Stimulated activated CD4-positive, alpha-beta T cell treated with anti-CD3 and anti-CD28 coated beads, Interleukin-12 subunit alpha, Interleukin-12 subunit beta, amount 100 ng/mL, for 24 hours (primary cell): ENCODE results near the gene MAP3K13.
"Not testable (repeated sequence)": the region's sequence is repeated elsewhere in the genome, so short reads cannot be mapped to it uniquely, and the experiment has no call there.

ENCODE experiments used
- DNase-seq, 2 experiments: peaks; one replicate each; pipeline ENCODE4 v3.0.0-alpha.2; 2020; ENCODE audit warnings: low read depth in 2 of 2

MAP3K13 gene

DNA sequence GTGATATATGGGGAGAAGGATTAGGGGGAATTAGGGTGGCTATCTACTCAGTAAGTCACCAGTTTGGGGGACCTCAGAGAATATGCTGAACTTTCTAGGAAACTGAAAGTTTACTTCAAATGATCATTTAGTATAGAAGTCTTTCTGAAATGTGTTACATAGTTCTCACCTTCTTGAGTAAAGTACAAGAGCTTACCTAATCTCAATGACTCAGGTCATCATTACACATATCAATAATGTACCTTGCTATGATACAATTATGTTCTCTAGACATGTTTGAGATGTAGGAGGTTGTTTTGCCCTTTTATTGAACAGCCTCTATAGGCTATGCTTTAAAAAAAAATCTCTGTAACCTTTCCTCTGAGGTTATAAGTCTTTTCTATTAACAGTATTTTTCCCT lies 85.2 kb downstream of the MAP3K13 start:
- no peak for DNase-seq

DNA sequence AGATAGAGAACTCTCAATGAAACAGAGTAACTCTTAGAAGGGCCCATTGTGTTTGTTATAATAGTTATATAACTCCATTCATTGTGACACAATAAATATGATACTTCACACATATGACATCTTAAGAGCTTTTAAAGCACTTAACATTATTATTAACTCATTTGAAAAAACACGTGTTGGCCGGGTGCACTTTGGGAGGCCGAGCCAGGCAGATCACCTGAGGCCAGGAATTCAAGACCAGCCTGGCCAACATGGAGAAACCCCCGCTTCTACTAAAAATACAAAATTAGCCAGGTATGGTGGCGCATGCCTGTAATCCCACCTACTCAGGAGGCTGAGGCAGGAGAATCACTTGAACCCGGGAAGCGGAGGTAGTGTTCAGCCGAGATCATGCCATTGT lies 88.5 kb downstream of the MAP3K13 start:
- not testable (repeated sequence) for DNase-seq

DNA sequence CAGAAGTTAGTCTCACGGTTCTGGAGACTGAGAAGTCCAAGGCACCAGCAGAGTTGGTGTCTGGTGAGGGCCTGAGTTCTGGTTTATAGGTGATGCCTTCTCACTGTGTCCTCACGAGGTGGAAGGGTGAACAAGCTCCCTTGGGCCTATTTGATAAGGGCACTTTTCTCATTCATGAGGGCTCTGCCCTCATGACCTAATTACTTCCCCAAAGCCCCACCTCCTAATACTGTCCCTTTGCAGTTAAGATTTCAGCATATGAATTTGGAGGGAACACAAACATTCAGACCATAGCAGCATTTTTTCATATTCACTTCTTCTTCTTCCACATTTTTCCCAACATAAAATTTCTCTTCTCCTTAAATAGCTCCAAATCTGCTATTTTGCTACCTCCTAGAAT lies 94.4 kb downstream of the MAP3K13 start:
- no peak for DNase-seq

DNA sequence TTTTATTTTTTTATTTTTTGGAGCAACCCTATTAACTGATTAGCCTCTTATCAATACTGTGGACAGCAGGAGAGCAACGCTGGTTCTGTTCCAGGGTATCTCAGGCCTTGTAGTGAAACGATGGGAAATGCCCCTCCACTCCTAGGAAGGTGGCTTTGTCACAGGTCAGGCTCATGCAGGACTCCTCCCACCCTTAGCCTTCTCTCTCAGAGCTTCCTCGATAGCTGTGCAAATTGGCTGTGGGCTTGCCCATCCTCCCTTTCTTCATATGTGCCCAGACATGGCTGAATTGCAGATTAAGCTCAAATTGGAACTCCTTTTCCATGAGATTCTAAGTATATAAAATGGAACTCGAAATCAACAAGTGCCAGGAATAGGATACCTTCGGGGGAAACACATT lies 97.4 kb downstream of the MAP3K13 start:
- DNase-seq, result no peak

DNA sequence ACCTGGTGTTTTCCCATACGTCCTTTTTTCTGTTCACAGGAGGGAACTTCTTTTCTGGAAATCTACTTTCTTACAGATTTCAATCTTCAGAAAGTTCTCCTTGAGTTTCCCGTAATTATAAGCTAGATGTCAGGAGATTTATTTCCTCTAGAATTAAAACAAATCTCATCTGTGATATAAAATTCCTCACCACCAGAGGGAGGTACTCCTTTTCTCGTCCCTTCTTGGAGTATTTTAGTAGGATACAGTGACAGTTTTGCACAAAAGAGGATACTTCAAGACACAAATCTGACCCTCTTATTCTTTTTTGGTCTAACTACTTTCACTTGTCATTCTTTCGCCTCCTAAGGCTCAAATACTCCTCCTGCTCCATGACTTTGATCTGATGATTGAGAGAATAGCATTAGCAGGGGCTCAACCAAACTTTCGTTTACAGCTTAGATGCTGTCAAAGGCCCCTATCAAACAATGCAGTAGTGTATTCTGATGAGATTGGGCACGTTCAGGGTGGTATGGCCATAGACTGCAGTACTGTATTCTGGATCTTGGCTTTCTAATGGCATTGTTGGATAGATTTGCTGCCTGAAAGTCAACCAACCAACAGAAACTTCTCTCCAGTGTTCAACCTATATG lies 97.9 kb downstream of the MAP3K13 start:
- no peak for DNase-seq

DNA sequence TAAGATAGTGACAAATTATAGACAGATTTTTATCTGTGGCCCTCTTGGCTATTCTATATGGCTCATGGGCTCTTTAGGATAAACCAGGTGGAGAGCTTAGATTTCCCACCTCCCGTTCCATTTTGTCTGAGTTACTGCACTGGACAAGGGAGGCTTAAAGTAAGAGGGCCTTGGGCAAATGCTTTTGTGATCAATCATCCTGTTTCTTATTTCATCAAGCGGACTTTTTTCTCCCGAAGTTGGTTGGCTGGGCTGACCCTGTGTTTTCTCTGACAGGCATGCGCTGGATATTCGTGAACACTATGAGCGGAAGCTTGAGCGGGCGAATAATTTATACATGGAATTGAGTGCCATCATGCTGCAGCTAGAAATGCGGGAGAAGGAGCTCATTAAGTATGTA lies 102.5 kb downstream of the MAP3K13 start:
- no peak for DNase-seq

DNA sequence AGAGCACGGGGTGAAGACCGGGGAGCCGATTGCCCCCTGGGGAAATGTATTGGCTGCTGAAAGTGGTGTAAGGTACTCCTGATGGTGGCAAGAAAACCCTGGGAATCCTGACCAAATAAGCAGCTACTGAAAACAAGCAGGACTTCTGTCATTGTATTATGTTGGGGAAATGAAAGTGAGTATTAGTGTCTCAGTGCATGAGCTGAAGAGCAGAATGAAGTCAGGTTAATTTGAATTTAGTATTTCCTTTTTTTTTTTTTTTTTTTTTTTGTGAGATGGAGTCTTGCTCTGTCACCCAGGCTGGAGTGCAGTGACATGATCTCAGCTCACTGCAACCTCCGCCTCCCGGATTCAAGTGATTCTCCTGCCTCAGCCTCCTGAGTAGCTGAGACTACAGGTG lies 103.2 kb downstream of the MAP3K13 start:
- not testable (repeated sequence) for DNase-seq

DNA sequence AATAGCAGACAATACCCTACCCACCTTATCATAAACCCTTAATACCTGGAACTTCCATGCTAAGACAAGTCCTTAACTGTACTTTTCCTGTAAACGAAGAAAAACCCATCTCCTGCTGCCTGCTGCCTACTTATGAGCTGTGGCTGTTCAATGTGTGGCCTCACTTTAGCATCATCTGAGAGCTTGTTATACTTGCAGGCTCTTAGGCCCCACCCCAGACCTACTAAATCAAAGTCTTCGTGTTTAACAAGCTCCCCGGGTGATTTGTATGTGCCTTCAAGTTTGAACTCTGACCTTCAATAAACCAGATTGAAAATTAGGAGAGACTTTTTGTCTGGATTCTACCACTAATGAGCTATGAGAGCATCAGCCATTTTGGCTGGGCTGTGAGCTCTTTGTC lies 106.6 kb downstream of the MAP3K13 start:
- no peak for DNase-seq

DNA sequence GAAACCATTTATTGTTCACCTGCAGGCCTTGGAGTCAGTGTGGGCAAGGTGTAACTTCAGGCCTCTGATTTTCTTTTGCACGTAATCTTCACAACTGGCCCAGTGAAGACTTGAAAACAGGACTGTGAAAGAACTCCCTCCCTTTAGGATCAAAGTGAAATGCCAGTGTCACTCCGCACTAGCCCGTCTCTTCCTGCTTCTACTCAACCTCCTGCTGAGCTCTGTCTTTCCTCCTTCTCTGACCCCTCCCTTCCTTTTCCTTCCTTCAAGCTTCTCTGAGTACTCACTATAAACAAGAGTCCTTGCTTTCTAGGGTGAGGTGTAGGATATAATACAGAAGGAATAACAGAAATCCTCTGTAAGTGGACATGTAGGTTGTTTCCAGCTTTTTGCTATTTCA lies 107.4 kb downstream of the MAP3K13 start:
- DNase-seq, result no peak

DNA sequence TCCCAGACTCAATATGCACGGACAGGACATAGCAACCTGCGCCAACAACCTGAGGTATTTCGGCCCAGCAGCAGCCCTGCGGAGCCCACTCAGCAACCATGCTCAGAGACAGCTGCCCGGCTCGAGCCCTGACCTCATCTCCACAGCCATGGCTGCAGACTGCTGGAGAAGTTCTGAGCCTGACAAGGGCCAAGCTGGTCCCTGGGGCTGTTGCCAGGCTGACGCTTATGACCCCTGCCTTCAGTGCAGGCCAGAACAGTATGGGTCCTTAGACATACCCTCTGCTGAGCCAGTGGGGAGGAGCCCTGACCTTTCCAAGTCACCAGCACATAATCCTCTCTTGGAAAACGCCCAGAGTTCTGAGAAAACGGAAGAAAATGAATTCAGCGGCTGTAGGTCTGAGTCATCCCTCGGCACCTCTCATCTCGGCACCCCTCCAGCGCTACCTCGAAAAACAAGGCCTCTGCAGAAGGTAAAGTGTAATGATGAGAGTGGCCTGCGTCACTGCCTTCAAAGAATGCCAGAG lies 110.4 kb downstream of the MAP3K13 start:
- DNase-seq, result no peak

DNA sequence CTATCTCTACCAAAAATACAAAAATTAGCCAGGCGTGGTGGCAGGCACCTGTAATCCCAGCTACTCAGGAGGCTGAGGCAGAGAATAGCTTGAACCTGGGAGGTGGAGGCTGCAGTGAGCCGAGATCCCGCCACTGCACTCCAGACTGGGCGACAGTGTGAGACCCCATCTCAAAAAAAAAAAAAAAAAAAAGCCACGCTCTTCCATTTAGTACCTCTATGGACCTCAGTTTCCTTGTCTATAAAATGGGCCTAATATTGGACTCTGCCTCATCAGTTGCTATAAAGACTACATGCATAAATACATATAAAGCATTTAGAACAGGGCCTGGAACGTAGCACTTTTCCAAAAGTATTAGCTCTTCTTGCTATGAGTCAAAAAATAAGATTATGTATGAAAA lies 112.0 kb downstream of the MAP3K13 start:
- not testable (repeated sequence) for DNase-seq

DNA sequence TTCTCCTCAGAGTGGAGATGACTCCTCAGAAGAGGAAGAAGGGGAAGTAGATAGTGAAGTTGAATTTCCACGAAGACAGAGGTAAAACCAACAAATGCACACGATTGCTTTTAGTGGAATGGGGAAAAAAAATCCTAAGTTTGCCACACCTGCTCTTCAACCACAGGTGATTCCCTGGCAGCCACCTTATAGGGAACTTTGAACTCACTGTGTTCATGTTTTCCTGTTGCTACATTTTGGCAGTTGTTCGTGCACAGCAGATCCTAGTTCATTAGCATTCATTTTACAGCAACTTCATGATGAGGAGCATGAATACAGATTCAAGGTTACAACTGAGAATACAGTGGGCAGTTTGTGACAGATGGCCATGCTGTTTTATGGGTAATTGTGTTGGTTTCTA lies 114.4 kb downstream of the MAP3K13 start:
- DNase-seq, result no peak

DNA sequence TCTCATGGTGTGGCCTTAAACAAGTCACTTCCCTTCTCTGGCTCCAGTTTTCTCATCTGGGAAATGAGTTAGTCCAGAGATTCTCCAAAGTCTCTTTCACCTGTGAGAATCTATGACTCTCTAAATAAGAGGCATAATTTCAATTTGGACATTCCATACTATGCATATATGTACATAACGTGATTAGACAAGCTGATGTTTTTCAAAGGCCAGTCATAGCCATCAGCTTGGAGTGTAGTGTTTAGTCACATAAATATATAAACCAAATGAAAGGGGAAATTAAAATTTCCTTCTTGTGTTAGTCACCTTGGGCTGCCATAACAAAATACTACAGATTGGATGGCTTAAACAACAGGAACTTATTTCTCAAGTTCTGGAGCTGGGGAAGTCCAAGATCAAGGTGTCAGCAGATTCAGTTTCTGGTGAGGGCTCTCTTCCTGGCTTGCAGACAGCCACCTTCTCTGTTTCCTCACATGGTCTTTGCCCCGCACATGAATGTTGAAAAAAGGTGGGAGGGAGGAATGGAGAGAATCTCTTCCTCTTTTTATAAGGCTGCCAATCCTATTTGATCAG lies 116.5 kb downstream of the MAP3K13 start:
- DNase-seq, result no peak

DNA sequence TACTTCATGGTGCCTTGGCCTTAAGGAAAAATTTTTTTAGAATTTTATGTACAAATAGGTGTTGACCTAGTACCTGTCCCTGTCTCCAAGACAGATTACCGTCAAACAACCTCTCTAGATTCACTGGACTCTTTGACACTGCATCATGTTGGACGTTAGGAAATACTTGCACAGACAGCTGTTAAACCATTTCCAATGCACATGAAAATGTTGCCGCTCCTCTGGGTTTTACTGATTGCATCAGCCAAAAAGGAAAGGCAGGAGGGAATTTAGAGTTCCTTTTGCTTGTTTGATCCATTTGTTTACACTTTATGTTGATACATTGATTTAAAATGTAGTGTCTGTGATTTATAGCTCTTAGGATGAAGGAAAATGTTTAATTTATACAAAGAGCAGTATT lies 121.4 kb downstream of the MAP3K13 start:
- no peak for DNase-seq

DNA sequence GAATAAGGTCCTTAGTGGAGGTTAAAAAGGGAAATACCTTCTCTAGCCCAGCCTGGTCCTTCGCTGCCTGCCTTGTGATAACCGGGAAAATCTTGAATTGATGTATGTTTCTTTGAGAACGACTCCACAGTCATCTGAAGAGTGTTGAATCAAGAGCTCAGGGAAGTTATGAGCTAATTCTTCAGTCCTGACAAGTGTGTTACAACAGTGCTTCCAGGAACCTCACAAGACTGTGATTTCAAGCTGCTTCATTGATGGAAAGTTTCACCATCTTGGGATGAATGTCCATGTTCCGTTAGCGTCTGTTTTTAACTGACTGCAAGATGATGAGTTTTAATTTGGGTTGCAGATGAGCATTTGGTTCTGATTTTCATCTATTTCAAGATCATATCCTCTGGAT lies 123.5 kb downstream of the MAP3K13 start:
- no peak for DNase-seq

DNA sequence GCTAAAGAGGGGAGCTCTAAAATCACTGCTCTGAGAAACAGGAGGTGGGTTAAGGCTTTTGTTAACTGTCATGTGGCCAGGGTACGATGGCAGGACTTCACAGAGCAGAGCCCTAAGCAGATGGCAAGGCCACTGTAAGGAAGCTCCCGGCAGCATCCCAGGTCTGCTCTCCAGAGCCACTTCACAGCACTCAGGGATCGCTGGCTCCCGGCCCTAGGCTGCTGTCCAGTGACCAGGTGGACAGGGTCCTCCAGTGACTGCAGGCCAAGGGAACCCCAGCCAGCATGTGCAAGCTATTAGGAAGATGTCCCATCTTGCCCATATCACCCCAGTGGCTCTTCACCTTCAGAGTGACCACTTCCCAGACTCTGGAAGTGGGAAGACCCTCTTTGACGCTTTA lies 125.5 kb downstream of the MAP3K13 start:
- DNase-seq, result no peak

DNA sequence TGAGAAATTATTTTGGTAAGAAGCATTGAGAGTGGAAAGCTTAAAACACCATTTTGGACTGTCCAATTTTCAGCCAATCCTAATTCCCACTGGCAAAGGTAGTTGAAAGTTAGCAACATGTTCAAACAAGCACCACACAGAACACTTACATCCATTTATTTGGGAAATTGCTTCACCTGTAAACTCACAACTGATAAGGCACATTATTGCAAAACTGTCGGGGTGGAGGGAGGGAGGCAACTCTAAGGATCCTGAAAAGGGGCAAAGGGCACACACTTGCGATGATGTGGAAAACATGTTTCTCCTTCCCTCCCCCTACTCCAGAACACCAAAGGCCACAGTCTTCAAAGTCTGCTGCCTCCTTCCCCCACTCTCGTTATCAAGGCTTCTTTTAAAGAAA lies 126.5 kb downstream of the MAP3K13 start:
- DNase-seq, result no peak

DNA sequence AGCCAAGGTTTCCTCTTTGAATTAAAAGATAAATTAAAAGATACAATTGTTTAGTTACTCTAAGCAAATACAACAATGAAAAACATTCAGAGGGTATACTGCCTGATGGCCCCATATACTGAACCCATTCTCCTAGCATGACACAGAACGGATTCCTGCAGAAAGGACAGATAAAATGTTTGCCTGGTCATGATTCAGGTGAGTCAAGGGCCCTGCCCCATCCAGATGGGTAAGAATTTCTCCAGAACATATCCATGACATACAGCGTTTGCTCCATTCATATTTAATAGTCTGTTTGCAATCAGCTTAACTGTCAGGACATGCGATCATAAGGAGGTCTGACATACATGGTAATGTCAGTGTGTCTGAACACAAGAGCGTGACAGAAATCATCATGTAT lies 127.3 kb downstream of the MAP3K13 start:
- DNase-seq, result no peak

DNA sequence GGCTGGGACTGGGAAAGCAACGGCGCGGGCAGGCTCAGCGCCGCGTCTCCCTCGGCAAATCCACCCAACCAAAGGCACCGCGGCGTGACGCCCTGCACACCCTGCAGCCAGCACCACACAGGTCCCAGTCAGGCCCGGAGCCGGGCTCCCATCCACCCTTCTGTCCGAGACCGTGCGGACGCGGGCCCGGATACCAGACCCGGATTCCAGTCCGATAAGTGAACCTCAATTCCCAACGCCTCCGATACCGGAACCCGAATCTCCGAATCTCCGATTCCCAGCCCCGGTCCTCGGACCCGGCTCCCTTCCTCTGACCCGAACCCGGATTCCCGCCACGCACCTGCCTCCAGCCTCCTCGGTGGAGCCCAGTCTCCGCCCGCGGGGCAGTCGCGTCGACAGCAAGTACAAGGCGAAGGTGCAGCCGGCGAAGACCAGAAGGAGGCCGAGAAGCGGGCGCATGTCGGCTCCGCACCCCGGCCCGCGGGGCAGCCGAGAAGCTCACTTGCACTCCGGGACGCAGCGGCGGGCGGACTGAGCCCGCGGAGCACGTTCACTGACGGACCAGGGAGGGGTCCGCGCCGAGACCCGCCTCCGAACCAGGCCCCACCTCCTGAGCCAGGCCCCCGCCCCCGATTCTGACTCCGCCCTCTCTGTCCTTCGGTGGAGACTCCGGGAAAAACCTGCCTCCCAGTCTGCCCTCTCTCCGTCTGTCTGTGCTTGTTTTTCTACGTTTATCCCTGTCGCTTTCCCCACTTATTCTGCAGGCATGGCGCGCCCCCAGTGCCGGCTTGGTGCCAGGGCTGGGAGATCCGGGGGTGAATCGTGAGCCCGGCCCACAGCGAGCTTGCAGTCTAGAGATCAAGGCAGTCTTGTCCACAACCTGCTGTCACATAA lies 135.8 kb downstream of the MAP3K13 start, which contains the start of gene TMEM41A:
TMEM41A (minus strand) TSS at position 533 of the 894 bp plus-strand sequence; CDS start at position 459, 74 bp downstream.
- DNase-seq, result peak; percentile 82 to 92

DNA sequence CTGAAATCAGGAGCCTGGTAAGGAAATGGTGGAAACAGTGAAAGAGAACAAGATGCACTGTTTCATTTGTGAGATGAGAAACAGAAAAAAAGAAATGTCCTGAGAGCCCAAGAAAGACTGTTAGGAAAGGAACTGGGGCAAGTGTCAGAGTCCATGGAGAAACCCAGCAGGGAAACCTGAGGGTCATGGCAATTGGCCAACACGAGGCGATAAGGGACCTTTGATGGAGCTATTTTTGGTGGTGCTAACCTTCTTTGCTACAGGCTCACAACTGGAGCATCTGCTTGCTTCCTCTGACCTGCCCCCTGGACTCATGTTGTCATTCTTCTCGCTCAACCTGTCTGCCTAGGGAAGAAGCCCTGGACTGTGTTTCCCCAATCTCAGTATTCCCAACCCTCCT lies 140.1 kb downstream of the MAP3K13 start:
- DNase-seq, result no peak

DNA sequence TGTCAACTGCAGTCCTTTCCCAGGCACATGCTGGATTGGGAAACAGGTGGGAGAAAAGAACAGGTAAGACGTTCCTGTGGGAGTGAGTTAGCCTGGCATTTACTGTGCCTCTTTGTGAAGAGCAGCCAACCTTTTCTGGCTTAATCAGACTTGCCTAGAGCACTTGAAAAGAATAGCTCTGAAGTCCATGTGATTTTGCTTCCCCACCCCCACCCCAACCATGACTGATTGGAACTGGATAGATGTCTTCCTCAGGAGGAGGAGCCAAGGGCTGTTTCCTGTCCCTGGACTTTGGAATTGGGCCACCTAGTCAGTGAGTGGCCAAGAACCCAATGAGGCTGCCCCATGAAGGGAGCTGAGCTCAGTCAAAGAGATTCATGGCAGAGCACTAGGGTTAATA lies 140.6 kb downstream of the MAP3K13 start:
- no peak for DNase-seq

DNA sequence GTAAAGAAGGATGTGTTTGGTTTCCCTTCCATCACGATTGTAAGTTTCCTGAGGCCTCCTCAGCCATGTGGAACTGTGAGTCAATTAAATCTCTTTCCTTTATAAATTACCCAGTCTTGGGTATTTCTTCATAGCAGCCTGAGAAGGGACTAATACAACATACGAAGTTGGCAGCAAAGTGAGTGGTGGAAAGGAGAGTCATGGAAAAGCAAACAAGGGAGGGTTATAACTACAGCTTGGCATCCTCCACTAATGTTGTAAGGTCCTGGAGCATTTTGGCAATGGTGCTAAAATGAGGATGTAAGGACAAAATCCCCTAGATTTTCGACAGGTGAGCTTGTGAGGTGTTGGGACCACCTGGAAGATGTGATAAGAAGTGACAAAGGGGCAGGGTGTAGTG lies 141.7 kb downstream of the MAP3K13 start:
- DNase-seq, result no peak

DNA sequence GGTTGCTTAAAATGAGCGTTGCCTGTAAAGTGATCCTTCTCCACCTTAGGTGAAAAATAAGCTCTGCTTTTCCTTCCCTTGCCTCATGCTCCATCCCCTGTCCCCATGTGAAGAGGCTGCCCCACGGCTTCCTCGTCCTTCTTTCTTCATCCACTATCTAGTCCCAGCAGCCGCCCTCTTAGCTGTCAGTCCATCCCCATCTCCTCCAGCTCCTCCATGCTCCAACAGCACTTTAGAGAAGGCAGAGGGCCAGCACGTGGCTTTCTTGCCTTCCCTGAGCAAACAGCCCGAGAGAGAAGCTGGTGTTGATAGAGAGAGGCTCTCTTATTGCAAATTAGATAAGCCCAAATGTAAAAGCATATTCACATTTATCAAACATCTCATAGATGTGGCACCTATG lies 144.9 kb downstream of the MAP3K13 start:
- DNase-seq, result no peak
